SK-N-MC (cell line): ENCODE measurements around the gene SFRP5.

Experiments used
- EZH2 ChIP-seq: fragments of 200-600 bp; sonication (generic); IDR thresholded peaks from one replicate; pipeline ENCODE4 v1.6.1; 2017; ENCODE audit warnings: antibody characterized with exemption
- FOXP2 ChIP-seq: optimal IDR thresholded peaks from 2 replicates; pipeline ENCODE3; 2011; ENCODE audit warnings: mild to moderate bottlenecking, moderate library complexity; ENCODE audit not compliant: insufficient read depth; ENCODE audit errors: extremely low read length, control extremely low read depth
- POLR2AphosphoS5 ChIP-seq: IDR thresholded peaks from 2 replicates; pipeline ENCODE4 v1.6.1; 2012; ENCODE audit warnings: mild to moderate bottlenecking, low read depth, low read length, borderline replicate concordance

GRCh38 chr10:97795886-97796285 is 24.1 kb upstream of the SFRP5 start:
- no peak for TF ChIP-seq EZH2
- TF ChIP-seq POLR2AphosphoS5 = no peak
- TF ChIP-seq FOXP2 = no peak
